ENCODE results near the gene ATP2A3.

GRCh38 chr17:3966720-3967363 lies 2.6 kb upstream of the ATP2A3 start:
- TF ChIP-seq, protein P1, sequence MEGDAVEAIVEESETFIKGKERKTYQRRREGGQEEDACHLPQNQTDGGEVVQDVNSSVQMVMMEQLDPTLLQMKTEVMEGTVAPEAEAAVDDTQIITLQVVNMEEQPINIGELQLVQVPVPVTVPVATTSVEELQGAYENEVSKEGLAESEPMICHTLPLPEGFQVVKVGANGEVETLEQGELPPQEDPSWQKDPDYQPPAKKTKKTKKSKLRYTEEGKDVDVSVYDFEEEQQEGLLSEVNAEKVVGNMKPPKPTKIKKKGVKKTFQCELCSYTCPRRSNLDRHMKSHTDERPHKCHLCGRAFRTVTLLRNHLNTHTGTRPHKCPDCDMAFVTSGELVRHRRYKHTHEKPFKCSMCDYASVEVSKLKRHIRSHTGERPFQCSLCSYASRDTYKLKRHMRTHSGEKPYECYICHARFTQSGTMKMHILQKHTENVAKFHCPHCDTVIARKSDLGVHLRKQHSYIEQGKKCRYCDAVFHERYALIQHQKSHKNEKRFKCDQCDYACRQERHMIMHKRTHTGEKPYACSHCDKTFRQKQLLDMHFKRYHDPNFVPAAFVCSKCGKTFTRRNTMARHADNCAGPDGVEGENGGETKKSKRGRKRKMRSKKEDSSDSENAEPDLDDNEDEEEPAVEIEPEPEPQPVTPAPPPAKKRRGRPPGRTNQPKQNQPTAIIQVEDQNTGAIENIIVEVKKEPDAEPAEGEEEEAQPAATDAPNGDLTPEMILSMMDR (IDR thresholded peaks at IDR 0.05; ENCODE audit: poor library complexity) = no peak
- no peak for TF ChIP-seq EZH2 (IDR thresholded peaks at IDR 0.05; ENCODE audit: borderline replicate concordance)
- no peak for TF ChIP-seq EZH2phosphoT487 (IDR thresholded peaks at IDR 0.05; ENCODE audit: low read depth, severe bottlenecking, unreplicated experiment)

Measured in hepatocyte (in vitro differentiated cells).